ENCODE data around the gene PAQR4. TPM values are rescaled to one million over a fixed set of nuclear protein-coding genes. Genes with fewer than 3 reads are reported as not detected.
A peak's percentile ranks its signal among the peaks of the same experiment; 100 is the strongest.
"Not testable (repeated sequence)": the region's sequence is repeated elsewhere in the genome, so short reads cannot be mapped to it uniquely, and the experiment has no call there.

The PAQR4 gene
- 14.6 and 18.0 TPM in 2 replicates for total RNA-seq
- polyA plus RNA-seq (2012) = 23.0 TPM

DNA sequence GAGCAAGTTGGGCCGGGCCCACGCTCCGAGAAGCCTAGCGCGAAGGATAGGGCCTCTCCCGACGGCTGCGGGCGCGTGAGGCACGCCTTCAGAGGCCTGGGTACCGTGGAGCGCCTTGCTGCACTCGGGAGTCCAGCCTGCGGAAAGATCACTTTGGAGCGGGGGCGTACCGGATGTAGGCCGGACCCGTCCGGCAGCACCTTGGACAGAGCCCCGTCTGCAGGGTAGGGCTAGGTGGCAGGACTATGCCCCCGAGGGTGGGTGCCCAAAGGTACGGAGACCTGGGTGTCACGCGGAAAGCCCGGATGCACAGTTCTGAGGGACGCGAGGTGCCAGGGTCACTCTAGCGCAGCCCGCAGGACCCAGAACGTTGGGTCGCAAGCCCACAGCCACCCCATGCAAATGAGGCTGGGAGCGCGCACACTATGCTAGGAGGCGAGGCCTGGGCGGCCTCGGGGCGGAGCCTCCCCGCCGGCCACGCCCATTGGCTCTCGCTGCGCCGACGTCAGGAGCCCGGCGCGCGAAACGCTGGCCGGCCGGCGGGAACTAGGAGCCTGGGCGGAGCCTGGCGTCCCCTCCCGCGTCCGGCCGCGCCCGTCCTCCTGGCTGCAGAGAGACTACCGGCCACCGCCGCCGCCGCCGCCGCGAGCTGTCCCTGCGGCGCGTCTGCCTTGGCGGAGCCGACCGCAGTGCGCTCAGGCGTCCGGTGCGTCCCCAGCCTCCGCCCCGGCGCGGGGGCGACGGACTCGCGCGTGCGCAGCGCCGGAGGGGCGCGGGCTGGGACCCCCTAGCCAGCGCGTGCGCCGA, at the start of gene PAQR4:
Gene PAQR4, plus strand, starts transcription at position 611 of the 807 bp plus-strand sequence. CDS start 327 bp downstream, outside the sequence.
- DNase-seq (ENCODE audit: low read depth) = peak; percentile 86

DNA sequence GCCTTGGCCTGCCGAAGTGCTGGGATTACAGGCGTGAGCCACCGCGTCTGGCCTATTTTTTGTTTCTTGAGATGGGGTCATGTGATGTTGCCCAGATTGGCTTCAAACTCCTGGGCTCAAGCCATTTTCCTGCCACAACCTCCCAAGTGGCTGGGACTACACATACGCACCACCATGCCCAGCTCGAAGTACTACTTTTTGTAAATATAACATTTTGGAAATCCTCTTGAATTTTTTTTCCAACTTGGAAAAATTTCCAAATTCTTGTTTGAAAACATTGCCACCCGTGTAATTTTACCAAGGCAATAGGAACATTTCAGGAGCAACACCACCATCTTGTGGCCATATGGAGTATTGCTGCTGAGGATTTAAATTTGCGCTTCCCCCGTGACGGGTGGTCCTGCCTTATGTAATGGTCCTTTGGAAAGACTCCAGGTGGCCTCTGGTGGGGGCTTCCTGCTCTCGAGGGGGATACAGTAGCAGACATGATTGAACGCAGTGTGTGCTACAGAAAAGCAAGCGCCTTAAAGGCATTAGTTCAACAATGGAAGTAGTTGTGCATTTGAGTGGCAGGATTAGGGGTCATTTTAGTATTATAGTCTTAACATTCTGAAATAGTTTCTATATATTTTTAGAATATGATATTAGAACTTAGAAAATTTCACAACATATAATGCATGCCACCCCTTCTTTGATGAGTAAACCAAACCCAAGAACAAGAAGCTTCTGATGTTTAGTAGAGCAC, 49.5 kb upstream of the PAQR4 start:
- DNase-seq (ENCODE audit: low read depth) = peak; percentile 79

- no peak for DNase-seq (ENCODE audit: low read depth)
Observed at GRCh38 chr16:2923481-2923880, 45.7 kb upstream of the PAQR4 start.

- peak; percentile 64 for DNase-seq (ENCODE audit: low read depth)
Observed at GRCh38 chr16:2924901-2925755, 44.0 kb upstream of the PAQR4 start.

DNA sequence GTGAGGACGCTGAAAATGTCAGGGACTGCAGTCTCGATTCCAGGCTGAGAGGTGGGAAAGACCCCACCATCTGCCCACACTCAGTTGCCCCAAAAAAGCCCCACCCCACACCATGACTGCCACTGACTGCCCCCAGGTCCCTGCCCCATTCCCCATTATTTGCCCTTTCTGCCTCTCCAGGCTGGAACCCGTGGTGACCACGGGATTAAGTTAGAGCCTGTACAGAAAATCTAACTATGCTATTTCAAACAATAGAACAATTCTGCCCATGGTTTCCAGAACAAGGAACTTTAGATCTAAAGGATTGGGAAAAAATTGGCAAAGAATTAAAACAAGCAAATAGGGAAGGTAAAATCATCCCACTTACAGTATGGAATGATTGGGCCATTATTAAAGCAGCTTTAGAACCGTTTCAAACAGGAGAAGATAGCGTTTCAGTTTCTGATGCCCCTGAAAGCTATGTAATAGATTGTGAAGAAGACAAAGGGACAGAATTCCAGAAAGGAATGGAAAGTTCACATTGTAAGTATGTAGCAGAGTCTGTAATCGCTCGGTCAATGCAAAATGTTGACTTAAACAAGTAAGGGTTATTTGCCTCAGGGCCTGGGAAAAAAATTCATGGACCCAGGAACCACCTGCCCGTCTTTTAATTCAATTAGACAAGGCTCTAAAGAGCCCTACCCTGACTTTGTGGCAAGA, 43.0 kb upstream of the PAQR4 start:
- DNase-seq (ENCODE audit: low read depth) = no peak

- no peak for DNase-seq (ENCODE audit: low read depth)
Observed at GRCh38 chr16:2926650-2926999, 42.5 kb upstream of the PAQR4 start.

GRCh38 chr16:2927010-2927646, 42.0 kb upstream of the PAQR4 start:
- peak; percentile 90 for DNase-seq (ENCODE audit: low read depth)

GRCh38 chr16:2928151-2928550, 41.0 kb upstream of the PAQR4 start:
- not testable (repeated sequence) for DNase-seq (ENCODE audit: low read depth)

- DNase-seq (ENCODE audit: low read depth) = no peak
Observed at GRCh38 chr16:2928796-2929195, 40.4 kb upstream of the PAQR4 start.

DNA sequence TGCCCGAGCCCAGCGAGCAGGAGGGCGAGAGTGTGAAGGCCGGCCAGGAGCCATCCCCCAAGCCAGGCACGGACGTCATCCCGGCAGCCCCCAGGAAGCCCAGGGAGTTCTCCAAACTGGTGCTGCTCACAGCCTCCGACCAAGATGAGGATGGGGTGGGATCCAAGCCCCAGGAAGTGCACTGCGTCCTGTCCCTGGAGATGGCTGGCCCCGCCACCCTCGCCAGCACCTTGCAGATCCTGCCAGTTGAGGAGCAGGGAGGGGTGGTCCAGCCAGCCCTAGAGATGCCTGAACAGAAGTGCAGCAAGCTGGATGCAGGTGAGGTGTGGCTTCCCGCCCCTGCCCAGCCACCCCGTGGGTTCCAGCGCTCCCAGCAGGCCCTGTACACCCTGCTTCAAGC, 39.5 kb upstream of the PAQR4 start:
- no peak for DNase-seq (ENCODE audit: low read depth)

GRCh38 chr16:2930236-2930635, 38.9 kb upstream of the PAQR4 start:
- DNase-seq (ENCODE audit: low read depth) = no peak

GRCh38 chr16:2931231-2931914, 37.8 kb upstream of the PAQR4 start:
- DNase-seq (ENCODE audit: low read depth) = not testable (repeated sequence)

DNA sequence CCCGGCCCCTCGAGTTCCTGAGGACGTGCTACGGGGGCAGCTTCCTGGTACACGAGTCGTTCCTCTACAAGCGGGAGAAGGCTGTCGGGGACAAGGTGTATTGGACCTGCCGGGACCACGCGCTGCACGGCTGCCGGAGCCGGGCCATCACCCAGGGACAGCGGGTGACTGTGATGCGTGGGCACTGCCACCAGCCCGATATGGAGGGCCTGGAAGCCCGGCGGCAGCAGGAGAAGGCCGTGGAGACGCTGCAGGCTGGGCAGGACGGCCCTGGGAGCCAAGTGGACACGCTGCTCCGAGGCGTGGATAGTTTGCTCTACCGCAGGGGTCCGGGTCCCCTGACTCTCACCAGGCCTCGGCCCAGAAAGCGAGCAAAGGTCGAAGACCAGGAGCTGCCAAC, 36.0 kb upstream of the PAQR4 start:
- DNase-seq (ENCODE audit: low read depth) = no peak

DNA sequence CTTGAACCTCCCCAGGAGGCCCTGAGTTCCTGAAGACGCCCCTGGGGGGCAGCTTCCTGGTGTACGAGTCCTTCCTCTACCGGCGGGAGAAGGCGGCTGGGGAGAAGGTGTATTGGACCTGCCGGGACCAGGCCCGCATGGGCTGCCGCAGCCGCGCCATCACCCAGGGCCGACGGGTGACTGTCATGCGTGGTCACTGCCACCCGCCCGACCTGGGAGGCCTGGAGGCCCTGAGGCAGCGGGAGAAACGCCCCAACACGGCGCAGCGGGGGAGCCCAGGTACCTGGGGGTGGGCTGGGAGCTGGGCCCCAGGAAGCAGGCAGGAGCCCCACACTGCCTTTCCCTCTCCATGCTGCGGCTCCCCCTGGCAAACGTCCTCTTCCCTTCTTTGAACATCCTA, 35.4 kb upstream of the PAQR4 start:
- no peak for DNase-seq (ENCODE audit: low read depth)

GRCh38 chr16:2934450-2934849, 34.7 kb upstream of the PAQR4 start:
- DNase-seq (ENCODE audit: low read depth) = no peak

- DNase-seq (ENCODE audit: low read depth) = no peak
Observed at GRCh38 chr16:2936436-2937011, 32.6 kb upstream of the PAQR4 start.

DNA sequence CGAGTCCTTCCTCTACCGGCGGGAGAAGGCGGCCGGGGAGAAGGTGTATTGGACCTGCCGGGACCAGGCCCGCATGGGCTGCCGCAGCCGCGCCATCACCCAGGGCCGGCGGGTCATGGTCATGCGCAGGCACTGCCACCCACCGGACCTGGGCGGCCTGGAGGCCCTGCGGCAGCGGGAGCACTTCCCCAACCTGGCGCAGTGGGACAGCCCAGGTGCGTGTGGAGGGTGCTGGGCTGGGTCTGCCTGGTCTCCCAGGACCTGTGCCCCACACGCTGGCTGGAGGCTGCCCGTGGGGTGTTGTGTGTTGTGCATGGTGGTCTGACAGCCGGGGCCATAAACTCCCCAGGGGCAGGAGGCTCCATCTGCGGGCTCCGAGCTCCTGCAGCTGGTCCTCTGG, 32.0 kb upstream of the PAQR4 start:
- DNase-seq (ENCODE audit: low read depth) = no peak

- DNase-seq (ENCODE audit: low read depth) = no peak
Observed at GRCh38 chr16:2938206-2938605, 30.9 kb upstream of the PAQR4 start.

DNA sequence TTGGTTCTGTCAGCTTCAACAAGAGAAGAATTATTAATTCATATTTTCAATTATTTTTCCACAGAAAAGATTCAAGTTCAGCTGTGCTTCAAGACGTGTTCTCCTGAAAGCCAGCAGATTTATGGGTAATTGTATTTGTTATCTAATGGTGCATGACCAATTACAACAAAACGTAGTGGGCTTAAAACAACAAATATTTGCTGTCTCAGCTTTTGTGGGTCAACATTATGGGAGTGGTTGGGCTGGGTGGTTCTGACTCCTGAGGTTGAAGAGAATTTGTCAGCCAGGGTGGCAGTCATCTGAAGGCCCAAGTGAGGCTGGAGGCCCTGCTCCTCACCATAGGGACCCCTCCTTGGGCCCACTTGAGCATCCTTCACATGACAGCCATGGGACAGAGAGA, 29.2 kb upstream of the PAQR4 start:
- DNase-seq (ENCODE audit: low read depth) = no peak

GRCh38 chr16:2942045-2942444, 27.1 kb upstream of the PAQR4 start:
- no peak for DNase-seq (ENCODE audit: low read depth)
